CD4-positive, alpha-beta T cell treated with Interleukin-6 at 100 ng/mL for 8 hours (primary cell): Measurements from ENCODE around the gene MEF2A.
"Not testable (repeated sequence)": the region's sequence is repeated elsewhere in the genome, so short reads cannot be mapped to it uniquely, and the experiment has no call there.

Experiments used
- DNase-seq: peaks from one replicate; pipeline ENCODE4 v3.0.0-alpha.2; 2020; ENCODE audit warnings: mixed read lengths, low spot score

Gene MEF2A

GRCh38 chr15:99565299-99566156 lies at the start of gene MEF2A:
Gene MEF2A (plus strand): TSS chr15:99565984. CDS start chr15:99633120, 67,136 bp downstream.
- peak; percentile 89 for DNase-seq

GRCh38 chr15:99518191-99518590 lies 47.6 kb upstream of the MEF2A start:
- DNase-seq, result no peak

GRCh38 chr15:99519366-99519765 lies 46.4 kb upstream of the MEF2A start:
- not testable (repeated sequence) for DNase-seq

GRCh38 chr15:99522288-99522687 lies 43.5 kb upstream of the MEF2A start:
- DNase-seq, result no peak

- DNase-seq, result no peak
These were observed 39.6 kb upstream of the MEF2A start for GRCh38 chr15:99526176-99526575.

GRCh38 chr15:99526671-99527070 lies 39.1 kb upstream of the MEF2A start:
- no peak for DNase-seq

- DNase-seq, result no peak
These were observed 29.3 kb upstream of the MEF2A start for GRCh38 chr15:99536422-99537040.

- DNase-seq, result no peak
These were observed 28.4 kb upstream of the MEF2A start for GRCh38 chr15:99537344-99537743.

- no peak for DNase-seq
These were observed 27.5 kb upstream of the MEF2A start for GRCh38 chr15:99538261-99538660.

GRCh38 chr15:99542828-99543227 lies 23.0 kb upstream of the MEF2A start:
- DNase-seq, result no peak

GRCh38 chr15:99545605-99546004 lies 20.2 kb upstream of the MEF2A start:
- no peak for DNase-seq

GRCh38 chr15:99546441-99547100 lies 19.2 kb upstream of the MEF2A start:
- DNase-seq, result no peak

GRCh38 chr15:99547517-99547916 lies 18.3 kb upstream of the MEF2A start:
- no peak for DNase-seq

GRCh38 chr15:99550077-99550476 lies 15.7 kb upstream of the MEF2A start:
- no peak for DNase-seq

- DNase-seq, result no peak
These were observed 13.7 kb upstream of the MEF2A start for GRCh38 chr15:99552111-99552510.

GRCh38 chr15:99554880-99555488 lies 10.8 kb upstream of the MEF2A start:
- no peak for DNase-seq

GRCh38 chr15:99556011-99556410 lies 9.8 kb upstream of the MEF2A start:
- DNase-seq, result no peak

- no peak for DNase-seq
These were observed 9.2 kb upstream of the MEF2A start for GRCh38 chr15:99556578-99556977.

- no peak for DNase-seq
These were observed 7.7 kb upstream of the MEF2A start for GRCh38 chr15:99558084-99558483.

- DNase-seq, result no peak
These were observed 7.2 kb upstream of the MEF2A start for GRCh38 chr15:99558571-99558970.

GRCh38 chr15:99561476-99562230 lies 4.1 kb upstream of the MEF2A start:
- DNase-seq, result no peak

- DNase-seq, result no peak
These were observed 3.5 kb upstream of the MEF2A start for GRCh38 chr15:99562238-99562637.
